IMR-90 (cell line): ENCODE results near the gene GPC6. TPM values are rescaled to one million over a fixed set of nuclear protein-coding genes. Genes with fewer than 3 reads are reported as not detected.

Source experiments
- ATAC-seq: fragments of 200-7000 bp; cut with Tn5 transposase; 2 replicates; pipeline ENCODE4 v1.9.1; 2020; ENCODE audit warnings: low read depth, mild to moderate bottlenecking, moderate library complexity
- BruUV-seq: library from RNA; stranded (reverse); fragments of 400-500 nt; replicated peaks from 2 replicates; lab custom pipeline; 2021; lab: Mats Ljungman, UMichigan
- CTCF ChIA-PET: fragments of 300-600 bp; formaldehyde crosslinking; extraction: SDS; loops from one replicate; lab custom pipeline; 2021; ENCODE audit warnings: antibody characterized with exemption; lab: Yijun Ruan, JAX
- POLR2A ChIA-PET: fragments of 300-600 bp; sonication (Branson Sonifier 250); formaldehyde crosslinking; loops from one replicate; lab custom pipeline; 2022; ENCODE audit warnings: antibody characterized with exemption; ENCODE audit not compliant: unreplicated experiment; lab: Charles Lee
- DNase-seq: peaks from one replicate; pipeline ENCODE4 v3.0.0; 2013
- H2AFZ ChIP-seq: replicated peaks from 2 replicates; pipeline ENCODE3; 2013; ENCODE audit warnings: low read length, mild to moderate bottlenecking; ENCODE audit not compliant: poor library complexity
- H2AK5ac ChIP-seq: 2 replicates; pipeline ENCODE4 v1.6.1; 2013; ENCODE audit warnings: low read depth, low read length, inconsistent platforms
- H2AK9ac ChIP-seq: replicated peaks from 2 replicates; pipeline ENCODE3; 2013; ENCODE audit warnings: mild to moderate bottlenecking, low read depth, low read length, moderate library complexity; ENCODE audit not compliant: poor library complexity
- H2BK120ac ChIP-seq: 2 replicates; pipeline ENCODE4 v1.6.1; 2013; ENCODE audit warnings: low read depth, low read length, inconsistent platforms
- H2BK15ac ChIP-seq: 3 replicates; pipeline ENCODE4 v1.6.1; 2013; ENCODE audit warnings: low read depth, low read length, inconsistent platforms
- H2BK20ac ChIP-seq: 2 replicates; pipeline ENCODE4 v1.6.1; 2013; ENCODE audit warnings: low read depth, mild to moderate bottlenecking, inconsistent platforms, low read length, moderate library complexity
- H2BK5ac ChIP-seq: 2 replicates; pipeline ENCODE4 v1.6.1; 2013; ENCODE audit warnings: mild to moderate bottlenecking, low read depth, low read length, inconsistent platforms; ENCODE audit not compliant: poor library complexity, severe bottlenecking
- H3K14ac ChIP-seq: replicated peaks from 2 replicates; pipeline ENCODE4 v1.6.1; 2013; ENCODE audit warnings: low read depth, low read length, inconsistent platforms
- H3K18ac ChIP-seq: 2 replicates; pipeline ENCODE4 v1.6.1; 2013; ENCODE audit warnings: low read depth, low read length, control low read depth
- H3K23ac ChIP-seq: 2 replicates; pipeline ENCODE4 v1.6.1; 2013; ENCODE audit warnings: low read depth, low read length, inconsistent platforms
- H3K27ac ChIP-seq: 2 replicates; pipeline ENCODE4 v1.5.1; 2013; ENCODE audit warnings: mild to moderate bottlenecking, control low read depth, low read length; ENCODE audit not compliant: insufficient read depth
- H3K27me3 ChIP-seq: 2 replicates; pipeline ENCODE4 v1.6.1; 2013; ENCODE audit warnings: low read length; ENCODE audit not compliant: control insufficient read depth, insufficient read depth
- H3K36me3 ChIP-seq: 2 replicates; pipeline ENCODE4 v1.6.1; 2013; ENCODE audit warnings: low read length, mixed read lengths; ENCODE audit not compliant: control insufficient read depth, insufficient read depth
- H3K4ac ChIP-seq: 2 replicates; pipeline ENCODE4 v1.6.1; 2013; ENCODE audit warnings: low read depth, low read length, inconsistent platforms
- H3K4me1 ChIP-seq: 2 replicates; pipeline ENCODE4 v1.6.1; 2013; ENCODE audit warnings: low read length, mixed read lengths; ENCODE audit not compliant: control insufficient read depth, insufficient read depth
- H3K4me2 ChIP-seq: 2 replicates; pipeline ENCODE4 v1.6.1; 2013; ENCODE audit warnings: low read depth, mild to moderate bottlenecking, control low read depth, low read length, moderate library complexity
- H3K4me3 ChIP-seq: 2 replicates; pipeline ENCODE4 v1.5.1; 2013; ENCODE audit warnings: low read depth, mild to moderate bottlenecking, control low read depth, low read length, moderate library complexity; ENCODE audit not compliant: insufficient read depth
- H3K56ac ChIP-seq: 2 replicates; pipeline ENCODE4 v1.6.1; 2013; ENCODE audit warnings: low read length, inconsistent platforms; ENCODE audit not compliant: insufficient read depth; ENCODE audit errors: extremely low read depth
- H3K79me1 ChIP-seq, 2 experiments: 2 replicates each; pipeline ENCODE4 v1.6.1; 2013; ENCODE audit warnings: low read length in 2 of 2, inconsistent platforms in 1 of 2, low read depth in 1 of 2
- H3K9ac ChIP-seq: 2 replicates; pipeline ENCODE4 v1.6.1; 2013; ENCODE audit warnings: low read depth, low read length, control low read depth
- H3K9me1 ChIP-seq: 2 replicates; pipeline ENCODE4 v1.6.1; 2013; ENCODE audit warnings: low read length, inconsistent platforms; ENCODE audit not compliant: insufficient read depth
- H3K9me3 ChIP-seq: 2 replicates; pipeline ENCODE4 v1.6.1; 2013; ENCODE audit warnings: low read length; ENCODE audit not compliant: control insufficient read depth, insufficient read depth
- H4K20me1 ChIP-seq: 2 replicates; pipeline ENCODE4 v1.6.1; 2013; ENCODE audit warnings: low read length, inconsistent platforms; ENCODE audit not compliant: insufficient read depth
- H4K5ac ChIP-seq: 2 replicates; pipeline ENCODE4 v1.6.1; 2013; ENCODE audit warnings: mild to moderate bottlenecking, low read depth, low read length, control low read depth
- H4K8ac ChIP-seq, 2 experiments: 2 replicates each; pipeline ENCODE4 v1.6.1; 2013; ENCODE audit warnings: low read depth in 2 of 2, low read length in 2 of 2, control low read depth in 1 of 2, inconsistent platforms in 1 of 2
- H4K91ac ChIP-seq: 2 replicates; pipeline ENCODE4 v1.6.1; 2013; ENCODE audit warnings: low read depth, low read length, inconsistent platforms; ENCODE audit not compliant: insufficient read depth
- CEBPB ChIP-seq: IDR thresholded peaks from 2 replicates; pipeline ENCODE4 v1.6.1; 2012; ENCODE audit warnings: low read depth, low read length, improper control_type of control experiment
- MAZ ChIP-seq: IDR thresholded peaks from 2 replicates; pipeline ENCODE4 v1.6.1; 2012; ENCODE audit warnings: low read depth, mild to moderate bottlenecking, low read length, improper control_type of control experiment, moderate library complexity, borderline replicate concordance
- RFX5 ChIP-seq: IDR thresholded peaks from 2 replicates; pipeline ENCODE4 v1.8.0; 2012; ENCODE audit warnings: low read depth, mild to moderate bottlenecking, low read length, moderate library complexity
- USF2 ChIP-seq: fragments of 150-350 bp; IDR thresholded peaks from 2 replicates; pipeline ENCODE4 v1.6.1; 2017; ENCODE audit warnings: mild to moderate bottlenecking, antibody characterized with exemption, low read length, low read depth
- WGBS, 2 experiments: methylation state at CpG; one replicate each; pipeline versions ENCODE4 v1.1.5 to v1.1.7; 2013; ENCODE audit warnings: missing lambda C conversion rate in 2 of 2; ENCODE audit not compliant: insufficient read length in 1 of 2; ENCODE audit errors: extremely low coverage in 2 of 2; 5-methylcytosine and 5-hydroxymethylcytosine counted together
- dilution Hi-C: fragments of 300-500 bp; cut with HindIII; formaldehyde crosslinking; loops from one replicate; pipeline ENCODE4 v1.14.3; 2018; ENCODE audit warnings: low sequenced_read_pairs; ENCODE audit not compliant: unreplicated experiment
- in situ Hi-C: fragments of 300-500 bp; cut with MboI; formaldehyde crosslinking; loops from 3 replicates; pipeline ENCODE4 v1.14.3; 2019; ENCODE audit warnings: low sequenced_read_pairs, inconsistent platforms, mixed read lengths
- intact Hi-C: fragments of 100-400 bp; cut with micrococcal nuclease; formaldehyde crosslinking; loops from 2 replicates; pipeline ENCODE4 v1.10.0; 2022
- polyA plus RNA-seq, 3 experiments: library from polyadenylated mRNA; depleted of rRNA; stranded (reverse); fragments of >200 nt; gene quantifications; 2 replicates each; pipeline ENCODE4 v1.2.3, GENCODE V29; 2012; ENCODE audit warnings: low replicate concordance in 1 of 3
- total RNA-seq: library from RNA; depleted of rRNA; stranded (reverse); fragments of >200 nt; gene quantifications from 2 replicates; pipeline ENCODE4 v1.2.3, GENCODE V29; 2012

The GPC6 gene
- total and polyA plus RNA-seq, 2 of the 4 experiments (the other 2 are of a cell fraction), result 14.9 to 39.4 TPM

- Histone ChIP-seq H3K4ac (peak overlapping the region; percentile 59), H2AFZ (no peak overlapping the region), H3K27me3 (no peaks in the 10 kb centered on the region), H3K18ac (peak overlapping the region; percentile 63; the same call in 1 of the 2 replicates), H3K79me1 (no peaks in the 10 kb centered on the region), H2BK5ac (no peak overlapping the region), H2AK9ac (no peak overlapping the region), H3K14ac (peak overlapping the region; percentile 5), H2BK20ac (peak overlapping the region; percentile 32; the same call in 1 of the 2 replicates), H3K27ac (no peak overlapping the region), H3K4me3 (no peak overlapping the region), H3K23ac (no peak overlapping the region), H4K5ac (peak overlapping the region; percentile 14; the same call in 1 of the 2 replicates), H2BK15ac (no peak overlapping the region), H3K9ac (no peak overlapping the region), H3K9me1 (peaks cover 6% of the 10 kb centered on the region), H4K91ac (no peak overlapping the region), H3K56ac (no peak overlapping the region), H3K4me2 (peak overlapping the region; percentile 59; the same call in 1 of the 2 replicates), H4K20me1 (no peaks in the 10 kb centered on the region), H2BK120ac (peak overlapping the region; percentile 30; the same call in 1 of the 2 replicates), H4K8ac (no peak overlapping the region), H3K4me1 (peaks cover 22% of the 10 kb centered on the region), H2AK5ac (no peak overlapping the region; the same call in 1 of the 2 replicates), H3K36me3 (no peaks in the 10 kb centered on the region), H3K9me3 (no peaks in the 10 kb centered on the region)
- WGBS, 2 experiments, result 86% methylated on average over 1 of the region's 4 CpGs; no CpG with 5 or more reads in 1 of the 2 experiments
- dilution Hi-C loops (no loop called here), intact Hi-C loops (loop anchor here (10.0 kb wide), 1 partner anchor 128 kb away; no protein-coding TSS in a partner anchor), in situ Hi-C loops (loop anchor here (25.0 kb wide), 1 partner anchor 1096 kb away; the partner anchor contains the start of gene GPC6)
- no TSS peak for BruUV-seq
- ChIA-PET CTCF (no interaction called here), POLR2A (no interaction called here)
- DNase-seq (peak; percentile 43), ATAC-seq (0 out of 2 replicates have a peak, but pooled peaks have one; percentile 6)
- no peak for TF ChIP-seq MAZ
- no peak for TF ChIP-seq RFX5
- no peak for TF ChIP-seq USF2
- peak; percentile 57 for TF ChIP-seq CEBPB
These were observed 1106.7 kb downstream of the GPC6 start for GRCh38 chr13:94333131-94333820.
